Measurements from ENCODE around the gene WDPCP. TPM values are rescaled to one million over a fixed set of nuclear protein-coding genes. Genes with fewer than 3 reads are reported as not detected.

Gene WDPCP
- total and polyA plus RNA-seq, 2 of the 8 experiments (the other 6 are each of a cell fraction or from before 2014, with no cell fraction given): 9.3 to 25.8 TPM

DNA sequence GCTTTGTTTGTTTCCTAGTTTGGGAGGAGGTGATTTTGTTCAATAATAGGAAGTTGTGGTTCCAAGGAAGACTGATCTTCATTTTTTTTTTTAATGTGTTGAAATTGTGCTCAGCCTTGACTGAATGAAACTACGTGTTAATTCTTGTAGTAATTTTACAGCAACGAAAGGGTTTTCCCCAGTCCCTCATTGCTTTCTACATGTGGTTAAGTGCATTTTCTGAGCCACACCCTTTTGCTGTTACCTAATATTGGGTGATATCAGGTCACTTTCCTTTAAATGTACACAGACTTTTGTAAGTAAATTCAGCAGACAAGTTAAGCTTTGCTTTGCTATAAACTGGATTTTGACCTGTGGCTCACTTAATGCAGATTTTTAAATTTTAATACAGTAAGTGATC lies 464.1 kb downstream of the WDPCP start:
- Histone ChIP-seq H3K9ac (replicated peaks in 1 of 4; ENCODE audit: extremely low read depth in 1 of 4, low read depth in 3 of 4, low read length in 3 of 4) (no peak overlapping the region), H2BK20ac (ENCODE audit: low read length) (no peak overlapping the region), H3K56ac (replicated peaks; ENCODE audit: insufficient read length, low read depth, low read length) (no peak overlapping the region), H4K91ac (replicated peaks; ENCODE audit: insufficient read length, low read length) (no peak overlapping the region), H2BK12ac (ENCODE audit: low read depth, low read length) (no peak overlapping the region), H3K36me3 (ENCODE audit: control insufficient read depth in 2 of 4, insufficient read depth in 4 of 4, low read length in 3 of 4) (peaks cover 0 to 3% (median 0%) of the 10 kb centered on the region in 4 experiments; a peak in 1 of 8 replicates), H4K8ac (ENCODE audit: extremely low read depth, insufficient read depth, low read length) (no peak overlapping the region), H3K4me2 (ENCODE audit: insufficient read depth in 1 of 2, low read depth in 2 of 2, low read length in 2 of 2) (no peak overlapping the region), H3K9me3 (ENCODE audit: insufficient read depth in 2 of 2, low read depth in 1 of 2, low read length in 1 of 2) (no peaks in the 10 kb centered on the region), H2BK120ac (replicated peaks; ENCODE audit: low read depth, low read length) (no peak overlapping the region), H3K18ac (ENCODE audit: extremely low read depth, low read length) (no peak overlapping the region), H3K23me2 (ENCODE audit: low read depth, low read length) (no peaks in the 10 kb centered on the region), H3K4ac (replicated peaks; ENCODE audit: insufficient read length, low read depth, low read length) (no peak overlapping the region), H2AK5ac (ENCODE audit: low read depth, low read length) (no peak overlapping the region), H3K23ac (ENCODE audit: insufficient read length) (no peak overlapping the region), H4K20me1 (replicated peaks in 1 of 2; ENCODE audit: control insufficient read depth in 1 of 2, insufficient read depth in 2 of 2, low read length in 2 of 2) (no peaks in the 10 kb centered on the region), H4K5ac (ENCODE audit: insufficient read length, low read depth, low read length) (no peak overlapping the region), H3K4me3 (ENCODE audit: extremely low read depth in 1 of 4, insufficient read depth in 2 of 4, low read depth in 3 of 4, low read length in 4 of 4) (no peak overlapping the region), H3K27ac (ENCODE audit: low read depth, low read length) (no peak overlapping the region), H3K79me2 (ENCODE audit: control insufficient read depth in 1 of 2, insufficient read depth in 2 of 2, low read length in 2 of 2) (no peaks in the 10 kb centered on the region), H2BK5ac (ENCODE audit: low read depth, low read length) (no peak overlapping the region), H3K14ac (ENCODE audit: insufficient read length) (no peak overlapping the region), H2AFZ (ENCODE audit: low read length) (no peak overlapping the region), H3K79me1 (ENCODE audit: low read depth, low read length) (no peaks in the 10 kb centered on the region), H2BK15ac (ENCODE audit: low read length) (no peak overlapping the region), H3K4me1 (replicated peaks in 1 of 4; ENCODE audit: control insufficient read depth in 3 of 4, insufficient read depth in 4 of 4, low read length in 3 of 4) (no peaks in the 10 kb centered on the region), H3K27me3 (replicated peaks in 1 of 4; ENCODE audit: control insufficient read depth in 3 of 4, extremely low read depth in 1 of 4, insufficient read depth in 3 of 4, low read length in 3 of 4) (no peaks in the 10 kb centered on the region)
- POLR2A ChIA-PET (ENCODE audit: partially characterized antibody): no interaction called here
- TF ChIP-seq SIN3A (conservative IDR thresholded peaks at IDR 0.05 in 1 of 2, IDR thresholded peaks at IDR 0.05 in 1 of 2; ENCODE audit: low read depth in 1 of 2, low read length in 2 of 2) (no peak), ATF3 (IDR thresholded peaks at IDR 0.05; ENCODE audit: insufficient read depth, low read depth, low read length) (no peak), HDAC6 (IDR thresholded peaks at IDR 0.05; ENCODE audit: low read depth, low read length) (no peak), CREB1 (IDR thresholded peaks at IDR 0.05) (no peak), EP300 (IDR thresholded peaks at IDR 0.05; ENCODE audit: borderline replicate concordance in 1 of 2, low read depth in 2 of 2, low read length in 2 of 2) (no peak)
- 93% methylated on average over 2 of the region's 2 CpGs; no CpG with 5 or more reads in 1 of the 2 experiments for WGBS, 2 experiments (ENCODE audit: extremely low coverage in 1 of 2, insufficient coverage in 1 of 2, insufficient read length in 1 of 2, insufficient replicate concordance in 2 of 2, low coverage in 1 of 2, low lambda C conversion rate in 2 of 2, missing lambda C conversion rate in 1 of 2)
- CTCF ChIA-PET (ENCODE audit: partially characterized antibody): interaction anchor here (0.5 to 0.7 kb wide), 3 partner anchors 65 to 574 kb away, joined by 3 to 4 read pairs (median 3); no protein-coding TSS in a partner anchor
- FAIRE-seq (no peak), DNase-seq (ENCODE audit: low read depth in 1 of 2, low spot score in 2 of 2) (no peak)
